Measurements from ENCODE around the gene TBC1D22A. TPM values are rescaled to one million over a fixed set of nuclear protein-coding genes. Genes with fewer than 3 reads are reported as not detected.

TBC1D22A gene
- total RNA-seq, 1 experiment from 2014 or later = 14.3 TPM

GRCh38 chr22:47136050-47136449 lies 373.6 kb downstream of the TBC1D22A start:
- no peak for DNase-seq
- H3K9me2 ChIP-seq (replicated peaks; ENCODE audit: low read length) = no peaks in the 10 kb centered on the region
- no peaks in the 10 kb centered on the region for H3K36me3 ChIP-seq (ENCODE audit: low read depth, low read length)
- no peak overlapping the region for H3K9ac ChIP-seq (ENCODE audit: low read length)
- H2AFZ ChIP-seq (ENCODE audit: low read length) = no peak overlapping the region
- no peaks in the 10 kb centered on the region for H4K20me1 ChIP-seq (ENCODE audit: low read length)
- H3K4me3 ChIP-seq (ENCODE audit: low read length) = no peak overlapping the region
- POLR2A ChIA-PET (ENCODE audit: unreplicated experiment) = no interaction called here
- intact Hi-C loops (cut with micrococcal nuclease) = no loop called here
- TF ChIP-seq EZH2 (IDR thresholded peaks at IDR 0.05; ENCODE audit: low read length, unreplicated experiment) = no peak
- TF ChIP-seq CTCF (conservative IDR thresholded peaks at IDR 0.05; ENCODE audit: low read depth, low read length) = no peak
- no peak for TF ChIP-seq EZH2phosphoT487 (IDR thresholded peaks at IDR 0.05; ENCODE audit: borderline replicate concordance, low read length)
- CTCF ChIA-PET = no interaction called here
- no peak overlapping the region for H3K27ac ChIP-seq (ENCODE audit: low read length)
- no peaks in the 10 kb centered on the region for H3K4me1 ChIP-seq (ENCODE audit: insufficient read depth, low read length)
- H3F3A ChIP-seq (ENCODE audit: low read length, unreplicated experiment) = no peaks in the 10 kb centered on the region
- H3K79me2 ChIP-seq (ENCODE audit: low read length) = no peaks in the 10 kb centered on the region
- ATAC-seq = no peak
- no peaks in the 10 kb centered on the region for H3K9me3 ChIP-seq (ENCODE audit: low read length)
- no peak overlapping the region for H3K4me2 ChIP-seq (ENCODE audit: low read length)
- H3K27me3 ChIP-seq (ENCODE audit: low read length) = no peaks in the 10 kb centered on the region
- no TSS peak for BruUV-seq (replicated peaks)

- no peak for TF ChIP-seq EZH2 (IDR thresholded peaks at IDR 0.05; ENCODE audit: low read length, unreplicated experiment)
- TF ChIP-seq CTCF (conservative IDR thresholded peaks at IDR 0.05; ENCODE audit: low read depth, low read length) = no peak
- TF ChIP-seq EZH2phosphoT487 (IDR thresholded peaks at IDR 0.05; ENCODE audit: borderline replicate concordance, low read length) = no peak
- no peaks in the 10 kb centered on the region for H3K9me2 ChIP-seq (replicated peaks; ENCODE audit: low read length)
- no peaks in the 10 kb centered on the region for H3K27me3 ChIP-seq (ENCODE audit: low read length)
- DNase-seq (no peak), ATAC-seq (no peak)
- POLR2A ChIA-PET (ENCODE audit: unreplicated experiment) = no interaction called here
- H3K27ac ChIP-seq (ENCODE audit: low read length) = no peak overlapping the region
- H3F3A ChIP-seq (ENCODE audit: low read length, unreplicated experiment) = no peaks in the 10 kb centered on the region
- H2AFZ ChIP-seq (ENCODE audit: low read length) = no peak overlapping the region
- no peak overlapping the region for H3K4me2 ChIP-seq (ENCODE audit: low read length)
- H3K79me2 ChIP-seq (ENCODE audit: low read length) = no peaks in the 10 kb centered on the region
- intact Hi-C loops (cut with micrococcal nuclease) = no loop called here
- H3K9ac ChIP-seq (ENCODE audit: low read length) = no peak overlapping the region
- H3K36me3 ChIP-seq (ENCODE audit: low read depth, low read length) = no peaks in the 10 kb centered on the region
- no TSS peak for BruUV-seq (replicated peaks)
- H3K9me3 ChIP-seq (ENCODE audit: low read length) = no peaks in the 10 kb centered on the region
- H3K4me3 ChIP-seq (ENCODE audit: low read length) = no peak overlapping the region
- no peaks in the 10 kb centered on the region for H4K20me1 ChIP-seq (ENCODE audit: low read length)
- CTCF ChIA-PET = no interaction called here
- H3K4me1 ChIP-seq (ENCODE audit: insufficient read depth, low read length) = no peaks in the 10 kb centered on the region
Measured at GRCh38 chr22:47136671-47137070, 374.2 kb downstream of the TBC1D22A start.

GRCh38 chr22:47139013-47139789 lies 376.8 kb downstream of the TBC1D22A start:
- no peak overlapping the region for H3K9ac ChIP-seq (ENCODE audit: low read length)
- H4K20me1 ChIP-seq (ENCODE audit: low read length) = no peaks in the 10 kb centered on the region
- intact Hi-C loops (cut with micrococcal nuclease) = no loop called here
- no peak overlapping the region for H3K4me2 ChIP-seq (ENCODE audit: low read length)
- no peaks in the 10 kb centered on the region for H3K4me1 ChIP-seq (ENCODE audit: insufficient read depth, low read length)
- H3K9me2 ChIP-seq (replicated peaks; ENCODE audit: low read length) = no peaks in the 10 kb centered on the region
- no peak overlapping the region for H3K4me3 ChIP-seq (ENCODE audit: low read length)
- CTCF ChIA-PET = no interaction called here
- DNase-seq = no peak
- no TSS peak for BruUV-seq (replicated peaks)
- no peaks in the 10 kb centered on the region for H3K27me3 ChIP-seq (ENCODE audit: low read length)
- H2AFZ ChIP-seq (ENCODE audit: low read length) = no peak overlapping the region
- POLR2A ChIA-PET (ENCODE audit: unreplicated experiment) = no interaction called here
- ATAC-seq = no peak
- TF ChIP-seq EZH2 (IDR thresholded peaks at IDR 0.05; ENCODE audit: low read length, unreplicated experiment) (no peak), CTCF (conservative IDR thresholded peaks at IDR 0.05; ENCODE audit: low read depth, low read length) (no peak), EZH2phosphoT487 (IDR thresholded peaks at IDR 0.05; ENCODE audit: borderline replicate concordance, low read length) (no peak)
- H3K36me3 ChIP-seq (ENCODE audit: low read depth, low read length) = no peaks in the 10 kb centered on the region
- no peak overlapping the region for H3K27ac ChIP-seq (ENCODE audit: low read length)
- H3K79me2 ChIP-seq (ENCODE audit: low read length) = no peaks in the 10 kb centered on the region
- H3K9me3 ChIP-seq (ENCODE audit: low read length) = no peaks in the 10 kb centered on the region
- no peaks in the 10 kb centered on the region for H3F3A ChIP-seq (ENCODE audit: low read length, unreplicated experiment)

Data from PC-3 (cell line).